Measurements from ENCODE around the gene SERTAD1. TPM values are rescaled to one million over a fixed set of nuclear protein-coding genes. Genes with fewer than 3 reads are reported as not detected.
A peak's percentile ranks its signal among the peaks of the same experiment; 100 is the strongest.

SERTAD1 gene
- total and polyA plus RNA-seq, 8 donors: 2.6 to 11.9 (median 4.7) TPM

DNA sequence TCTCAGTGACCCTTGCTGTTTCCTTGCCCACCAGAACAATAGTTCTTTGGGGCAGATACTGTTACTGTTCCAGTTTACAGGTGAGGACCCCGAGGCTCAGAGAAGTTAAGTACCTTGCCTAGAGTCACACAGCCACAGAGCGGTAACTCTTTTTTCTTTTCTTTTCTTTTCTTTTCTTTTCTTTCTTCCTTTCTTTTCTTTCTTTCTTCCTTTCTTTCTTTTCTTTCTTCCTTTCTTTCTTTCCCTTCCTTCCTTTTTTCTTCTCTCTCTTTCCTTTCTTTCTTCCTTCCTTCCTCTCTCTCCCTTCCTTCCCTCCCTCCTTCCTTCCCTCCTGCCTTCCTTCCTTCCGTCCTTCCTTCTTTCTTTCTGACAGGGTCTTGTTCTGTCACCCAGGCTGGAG lies 7.8 kb downstream of the SERTAD1 start:
- H3K27ac ChIP-seq: no peak overlapping the region
- intact Hi-C loops (cut with DNase I): no loop called here

DNA sequence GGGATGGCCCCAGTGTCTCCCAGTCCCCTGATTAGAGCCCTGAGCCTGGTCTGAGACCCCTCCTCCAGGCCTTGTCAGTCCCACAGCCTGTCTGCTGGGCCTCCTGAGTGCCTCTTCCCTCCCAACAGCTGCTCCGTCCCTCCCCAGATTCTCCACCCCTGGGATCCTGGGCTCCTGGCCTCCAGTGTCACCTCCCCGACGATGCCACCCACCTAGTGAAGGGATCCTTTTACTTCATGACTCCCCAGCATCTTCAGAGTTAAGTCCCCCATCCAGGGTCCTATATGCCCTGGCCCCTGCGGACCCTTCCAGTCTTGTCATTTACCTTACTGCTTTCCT lies 8.2 kb downstream of the SERTAD1 start:
- intact Hi-C loops (cut with DNase I): no loop called here
- FAIRE-seq (no peak), ATAC-seq (no peak), DNase-seq (no peak)
- Histone ChIP-seq H3K27ac (peak overlapping the region in 2 of 4 donors; percentile 30 to 33), H3K36me3 (no peaks in the 10 kb centered on the region), H3K4me1 (peaks cover 0 to 9% (median 5%) of the 10 kb centered on the region in 3 donors), H3K27me3 (no peaks in the 10 kb centered on the region), H3K4me3 (no peak overlapping the region), H3K9me3 (no peaks in the 10 kb centered on the region)
- TF ChIP-seq, protein P1, sequence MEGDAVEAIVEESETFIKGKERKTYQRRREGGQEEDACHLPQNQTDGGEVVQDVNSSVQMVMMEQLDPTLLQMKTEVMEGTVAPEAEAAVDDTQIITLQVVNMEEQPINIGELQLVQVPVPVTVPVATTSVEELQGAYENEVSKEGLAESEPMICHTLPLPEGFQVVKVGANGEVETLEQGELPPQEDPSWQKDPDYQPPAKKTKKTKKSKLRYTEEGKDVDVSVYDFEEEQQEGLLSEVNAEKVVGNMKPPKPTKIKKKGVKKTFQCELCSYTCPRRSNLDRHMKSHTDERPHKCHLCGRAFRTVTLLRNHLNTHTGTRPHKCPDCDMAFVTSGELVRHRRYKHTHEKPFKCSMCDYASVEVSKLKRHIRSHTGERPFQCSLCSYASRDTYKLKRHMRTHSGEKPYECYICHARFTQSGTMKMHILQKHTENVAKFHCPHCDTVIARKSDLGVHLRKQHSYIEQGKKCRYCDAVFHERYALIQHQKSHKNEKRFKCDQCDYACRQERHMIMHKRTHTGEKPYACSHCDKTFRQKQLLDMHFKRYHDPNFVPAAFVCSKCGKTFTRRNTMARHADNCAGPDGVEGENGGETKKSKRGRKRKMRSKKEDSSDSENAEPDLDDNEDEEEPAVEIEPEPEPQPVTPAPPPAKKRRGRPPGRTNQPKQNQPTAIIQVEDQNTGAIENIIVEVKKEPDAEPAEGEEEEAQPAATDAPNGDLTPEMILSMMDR (IDR thresholded peaks at IDR 0.05): no peak
- 69 to 72% methylated on average over 4 of the region's 4 CpGs for WGBS, 2 donors

More for the DNA sequence above, 7.8 kb downstream of the SERTAD1 start:
- no peaks in the 10 kb centered on the region for H3K36me3 ChIP-seq
- DNase-seq (no peak), ATAC-seq (no peak), FAIRE-seq (no peak)
- no peak overlapping the region for H3K4me3 ChIP-seq
- H3K9me3 ChIP-seq: no peaks in the 10 kb centered on the region
- WGBS, 2 donors: 70 to 82% methylated on average over 3 of the region's 3 CpGs
- TF ChIP-seq, protein P1 (IDR thresholded peaks at IDR 0.05): no peak
- no peaks in the 10 kb centered on the region for H3K27me3 ChIP-seq
- peaks cover 0 to 12% (median 5%) of the 10 kb centered on the region in 3 donors for H3K4me1 ChIP-seq

DNA sequence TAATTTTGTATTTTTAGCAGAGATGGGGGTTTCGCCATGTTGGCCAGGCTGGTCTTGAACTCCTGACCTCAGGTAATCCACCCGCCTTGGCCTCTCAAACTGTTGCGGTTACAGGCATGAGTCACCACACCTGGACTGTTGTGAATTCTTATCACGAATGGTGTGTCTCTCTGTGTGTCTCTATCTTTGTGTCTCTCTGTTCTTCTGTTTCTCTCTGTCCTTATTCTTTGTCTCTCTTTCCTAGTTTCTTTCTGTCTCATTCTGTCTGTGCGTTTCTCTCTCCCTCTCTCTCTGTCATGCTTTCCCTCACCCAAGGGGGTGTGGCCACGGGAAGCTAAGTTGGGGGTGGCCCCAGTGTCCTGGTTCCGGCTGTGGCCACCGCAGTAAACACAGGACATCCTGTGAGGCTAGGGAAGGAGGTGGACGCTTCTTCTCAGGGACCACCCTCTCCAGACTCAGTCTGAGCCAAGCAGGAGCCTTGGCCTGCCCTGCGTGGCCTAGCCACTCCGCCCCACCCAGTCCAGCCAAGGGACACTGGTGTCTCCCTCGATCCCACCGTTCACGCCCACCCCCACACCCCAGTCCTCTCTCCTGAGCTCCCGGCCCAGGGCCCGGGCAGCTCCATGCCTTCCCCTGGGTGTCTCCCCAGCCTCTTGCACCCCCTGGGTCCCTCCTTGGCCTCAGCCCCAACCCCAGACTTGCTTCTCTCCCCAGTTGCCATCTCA lies 8.7 kb downstream of the SERTAD1 start:
- ATAC-seq (no peak), DNase-seq (no peak), FAIRE-seq (no peak)
- Histone ChIP-seq H3K4me3 (no peak overlapping the region), H3K27me3 (no peaks in the 10 kb centered on the region), H3K9me3 (no peaks in the 10 kb centered on the region), H3K36me3 (no peaks in the 10 kb centered on the region), H3K27ac (peak overlapping the region in 2 of 4 donors; percentile 30 to 33), H3K4me1 (peaks cover 0 to 7% (median 5%) of the 10 kb centered on the region in 3 donors)
- intact Hi-C loops (cut with DNase I): no loop called here
- WGBS, 2 donors: 64 to 72% methylated on average over 14 to 16 of the region's 16 CpGs
- TF ChIP-seq, protein P1 (IDR thresholded peaks at IDR 0.05): no peak

DNA sequence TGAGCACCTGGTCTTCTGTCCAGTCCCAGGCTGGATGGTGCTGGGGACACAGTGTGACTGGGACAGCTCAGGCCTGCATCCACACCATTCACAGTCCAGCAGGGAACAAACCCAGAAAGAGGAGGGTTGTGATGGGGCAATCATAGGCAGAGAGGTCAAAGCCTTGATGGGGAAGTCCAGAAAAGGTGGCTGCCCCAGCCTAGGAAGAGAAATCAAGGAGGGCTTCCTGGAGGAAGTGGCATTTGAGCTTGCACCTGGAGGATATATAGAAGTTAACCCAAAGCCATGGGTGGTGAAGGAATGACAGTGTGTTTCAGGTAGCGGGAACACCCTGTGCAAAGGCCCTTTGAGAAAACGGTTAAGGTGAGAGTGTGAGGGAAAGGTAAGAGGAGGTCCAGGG lies 10.0 kb downstream of the SERTAD1 start:
- no peak for FAIRE-seq
- Histone ChIP-seq H3K4me1 (no peaks in the 10 kb centered on the region), H3K4me3 (no peak overlapping the region), H3K36me3 (no peaks in the 10 kb centered on the region), H3K9me3 (no peaks in the 10 kb centered on the region), H3K27me3 (no peaks in the 10 kb centered on the region), H3K27ac (no peak overlapping the region)
- no peak for ATAC-seq
- DNase-seq: no peak
- 89 to 100% methylated on average over 2 of the region's 2 CpGs for WGBS, 2 donors
- intact Hi-C loops (cut with DNase I): no loop called here
- TF ChIP-seq, protein P1 (IDR thresholded peaks at IDR 0.05): no peak

Data from pancreas (tissue), 10 donors.